ENCODE data around the gene CHD2.

The CHD2 gene

GRCh38 chr15:92952458-92952850, 52.3 kb downstream of the CHD2 start:
- H3K27me3 ChIP-seq (replicated peaks), result no peaks in the 10 kb centered on the region
- no peak for TF ChIP-seq CTCF (IDR thresholded peaks at IDR 0.05; ENCODE audit: low read depth, low read length, missing control alignments)
- H3K27ac ChIP-seq, result no peak overlapping the region
- in situ Hi-C loops (cut with HindIII; ENCODE audit: low pct_ligation_motif_present, low sequenced_read_pairs), result no loop called here
- H3K36me3 ChIP-seq (replicated peaks), result peaks cover 96% of the 10 kb centered on the region
- no peak overlapping the region for H3K4me3 ChIP-seq (ENCODE audit: low read depth, low read length)
- no peak for DNase-seq

GRCh38 chr15:92953566-92953965, 53.4 kb downstream of the CHD2 start:
- no peaks in the 10 kb centered on the region for H3K27me3 ChIP-seq (replicated peaks)
- no peak for DNase-seq
- H3K4me3 ChIP-seq (ENCODE audit: low read depth, low read length), result no peak overlapping the region
- TF ChIP-seq CTCF (IDR thresholded peaks at IDR 0.05; ENCODE audit: low read depth, low read length, missing control alignments), result no peak
- in situ Hi-C loops (cut with HindIII; ENCODE audit: low pct_ligation_motif_present, low sequenced_read_pairs), result no loop called here
- H3K27ac ChIP-seq, result no peak overlapping the region
- peaks cover 91% of the 10 kb centered on the region for H3K36me3 ChIP-seq (replicated peaks)

GRCh38 chr15:92954002-92954401, 53.9 kb downstream of the CHD2 start:
- in situ Hi-C loops (cut with HindIII; ENCODE audit: low pct_ligation_motif_present, low sequenced_read_pairs), result no loop called here
- no peak for DNase-seq
- Histone ChIP-seq H3K4me3 (ENCODE audit: low read depth, low read length) (no peak overlapping the region), H3K27me3 (replicated peaks) (no peaks in the 10 kb centered on the region), H3K27ac (no peak overlapping the region), H3K36me3 (replicated peaks) (peaks cover 91% of the 10 kb centered on the region)
- TF ChIP-seq CTCF (IDR thresholded peaks at IDR 0.05; ENCODE audit: low read depth, low read length, missing control alignments), result no peak

- Histone ChIP-seq H3K27me3 (replicated peaks) (no peaks in the 10 kb centered on the region), H3K27ac (no peak overlapping the region), H3K4me3 (ENCODE audit: low read depth, low read length) (no peak overlapping the region), H3K36me3 (replicated peaks) (peaks cover 91% of the 10 kb centered on the region)
- peak; percentile 57 for TF ChIP-seq CTCF (IDR thresholded peaks at IDR 0.05; ENCODE audit: low read depth, low read length, missing control alignments)
- no peak for DNase-seq
- in situ Hi-C loops (cut with HindIII; ENCODE audit: low pct_ligation_motif_present, low sequenced_read_pairs), result no loop called here
Observed at GRCh38 chr15:92954578-92954977, 54.5 kb downstream of the CHD2 start.

- TF ChIP-seq CTCF (IDR thresholded peaks at IDR 0.05; ENCODE audit: low read depth, low read length, missing control alignments), result no peak
- no peak overlapping the region for H3K4me3 ChIP-seq (ENCODE audit: low read depth, low read length)
- no peak for DNase-seq
- peaks cover 88% of the 10 kb centered on the region for H3K36me3 ChIP-seq (replicated peaks)
- no peak overlapping the region for H3K27ac ChIP-seq
- in situ Hi-C loops (cut with HindIII; ENCODE audit: low pct_ligation_motif_present, low sequenced_read_pairs), result no loop called here
- no peaks in the 10 kb centered on the region for H3K27me3 ChIP-seq (replicated peaks)
Observed at GRCh38 chr15:92955706-92956105, 55.6 kb downstream of the CHD2 start.

- Histone ChIP-seq H3K36me3 (replicated peaks) (peaks cover 77% of the 10 kb centered on the region), H3K4me3 (ENCODE audit: low read depth, low read length) (no peak overlapping the region), H3K27ac (no peak overlapping the region), H3K27me3 (replicated peaks) (no peaks in the 10 kb centered on the region)
- TF ChIP-seq CTCF (IDR thresholded peaks at IDR 0.05; ENCODE audit: low read depth, low read length, missing control alignments), result no peak
- in situ Hi-C loops (cut with HindIII; ENCODE audit: low pct_ligation_motif_present, low sequenced_read_pairs), result no loop called here
- DNase-seq, result peak; percentile 48
Observed at GRCh38 chr15:92958105-92958504, 58.0 kb downstream of the CHD2 start.

Data from brain microvascular endothelial cell (primary cell).